RWPE2 (cell line): ENCODE data around the gene DDX42.
A peak's percentile ranks its signal among the peaks of the same experiment; 100 is the strongest.

Experiments
- ATAC-seq: fragments of 200-7000 bp; cut with Tn5 transposase; 3 replicates; pipeline ENCODE4 v1.9.1; 2021; ENCODE audit warnings: low read depth
- DNase-seq: peaks from one replicate; pipeline ENCODE4 v3.0.0-alpha.2; 2020; ENCODE audit warnings: low spot score
- H3K27ac ChIP-seq: fragments of 450-650 bp; 2 replicates; pipeline ENCODE4 v1.5.1; 2017; ENCODE audit warnings: mild to moderate bottlenecking; ENCODE audit not compliant: poor library complexity, severe bottlenecking
- H3K27me3 ChIP-seq: fragments of 250-450 bp; sonication (Bioruptor Pico); 2 replicates; pipeline ENCODE4 v1.5.1; 2021; ENCODE audit warnings: mild to moderate bottlenecking, moderate library complexity; ENCODE audit not compliant: insufficient read depth, poor library complexity, severe bottlenecking
- H3K36me3 ChIP-seq: fragments of 250-450 bp; sonication (Bioruptor Pico); 2 replicates; pipeline ENCODE4 v1.5.1; 2020; ENCODE audit warnings: low read depth, mild to moderate bottlenecking, moderate library complexity
- H3K4me1 ChIP-seq: fragments of 250-450 bp; sonication (Bioruptor Pico); 2 replicates; pipeline ENCODE4 v1.5.1; 2021; ENCODE audit warnings: mild to moderate bottlenecking, moderate library complexity; ENCODE audit not compliant: insufficient read depth, poor library complexity, severe bottlenecking
- H3K4me3 ChIP-seq: fragments of 250-450 bp; sonication (Bioruptor Pico); 2 replicates; pipeline ENCODE4 v1.5.1; 2021; ENCODE audit warnings: mild to moderate bottlenecking, moderate library complexity; ENCODE audit not compliant: severe bottlenecking
- H3K9me3 ChIP-seq: fragments of 250-450 bp; sonication (Bioruptor Pico); 2 replicates; pipeline ENCODE4 v1.5.1; 2021; ENCODE audit warnings: mild to moderate bottlenecking, moderate library complexity; ENCODE audit not compliant: severe bottlenecking
- TF ChIP-seq, protein P1 (sequence below): fragments of 450-650 bp; IDR thresholded peaks from one replicate; pipeline ENCODE4 v1.5.1; 2017; ENCODE audit warnings: mild to moderate bottlenecking, moderate library complexity; ENCODE audit not compliant: poor library complexity, severe bottlenecking

Gene DDX42

GRCh38 chr17:63847525-63848249 lies 73.7 kb downstream of the DDX42 start:
- Histone ChIP-seq H3K9me3 (no peaks in the 10 kb centered on the region), H3K27ac (no peak overlapping the region), H3K4me3 (no peak overlapping the region), H3K36me3 (no peaks in the 10 kb centered on the region), H3K4me1 (peaks cover 5% of the 10 kb centered on the region), H3K27me3 (no peaks in the 10 kb centered on the region)
- DNase-seq (no peak), ATAC-seq (no peak)
- TF ChIP-seq, protein P1, sequence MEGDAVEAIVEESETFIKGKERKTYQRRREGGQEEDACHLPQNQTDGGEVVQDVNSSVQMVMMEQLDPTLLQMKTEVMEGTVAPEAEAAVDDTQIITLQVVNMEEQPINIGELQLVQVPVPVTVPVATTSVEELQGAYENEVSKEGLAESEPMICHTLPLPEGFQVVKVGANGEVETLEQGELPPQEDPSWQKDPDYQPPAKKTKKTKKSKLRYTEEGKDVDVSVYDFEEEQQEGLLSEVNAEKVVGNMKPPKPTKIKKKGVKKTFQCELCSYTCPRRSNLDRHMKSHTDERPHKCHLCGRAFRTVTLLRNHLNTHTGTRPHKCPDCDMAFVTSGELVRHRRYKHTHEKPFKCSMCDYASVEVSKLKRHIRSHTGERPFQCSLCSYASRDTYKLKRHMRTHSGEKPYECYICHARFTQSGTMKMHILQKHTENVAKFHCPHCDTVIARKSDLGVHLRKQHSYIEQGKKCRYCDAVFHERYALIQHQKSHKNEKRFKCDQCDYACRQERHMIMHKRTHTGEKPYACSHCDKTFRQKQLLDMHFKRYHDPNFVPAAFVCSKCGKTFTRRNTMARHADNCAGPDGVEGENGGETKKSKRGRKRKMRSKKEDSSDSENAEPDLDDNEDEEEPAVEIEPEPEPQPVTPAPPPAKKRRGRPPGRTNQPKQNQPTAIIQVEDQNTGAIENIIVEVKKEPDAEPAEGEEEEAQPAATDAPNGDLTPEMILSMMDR = no peak

DNA sequence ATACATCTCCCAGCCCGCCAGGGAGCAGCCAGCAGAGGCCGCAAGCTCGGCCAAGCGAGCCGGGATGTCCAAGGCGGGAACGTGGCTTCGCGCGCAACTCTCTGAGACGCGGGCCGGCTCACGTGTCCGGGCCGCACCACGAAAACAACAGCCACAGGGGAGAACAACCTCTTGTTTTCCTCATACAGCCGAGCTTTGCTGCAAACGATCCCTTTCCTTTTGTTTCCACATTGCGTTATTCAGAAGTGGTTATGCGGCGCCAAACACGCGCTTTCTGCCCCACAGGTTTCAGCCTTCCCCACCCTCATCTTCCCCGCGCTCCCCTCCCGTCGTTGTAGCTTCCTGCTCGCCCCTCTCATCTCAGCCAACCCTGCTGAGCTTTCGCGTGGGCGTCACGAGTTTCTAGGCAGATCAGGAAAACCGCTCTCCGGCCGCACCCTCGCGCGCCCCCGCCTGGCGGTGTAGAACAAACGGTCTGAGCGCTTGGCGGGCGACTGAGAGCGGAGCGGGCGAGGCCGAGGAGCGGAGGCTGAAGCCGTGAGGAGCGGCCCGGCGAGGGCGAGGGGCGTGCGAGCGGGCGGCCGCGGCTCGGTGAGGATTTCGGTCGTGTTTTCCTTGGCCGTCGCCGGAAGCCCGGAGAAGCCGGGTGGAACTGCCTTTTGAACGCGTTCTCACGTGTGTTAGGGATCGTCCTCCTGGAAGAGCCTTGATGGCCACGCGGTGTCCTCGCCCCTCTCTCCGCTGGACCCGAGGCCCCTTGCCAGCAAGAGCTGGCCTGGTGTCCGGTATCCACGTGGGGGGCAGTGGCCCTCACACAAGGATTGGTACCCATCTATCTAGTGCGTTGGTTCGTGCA lies 75.1 kb downstream of the DDX42 start:
- peak; percentile 90 for DNase-seq
- H3K27me3 ChIP-seq = no peaks in the 10 kb centered on the region
- TF ChIP-seq, protein P1 = peak; percentile 90
- H3K36me3 ChIP-seq = no peaks in the 10 kb centered on the region
- ATAC-seq = peak; percentile 91
- H3K9me3 ChIP-seq = no peaks in the 10 kb centered on the region
- peak overlapping the region; percentile 1 for H3K4me3 ChIP-seq
- H3K27ac ChIP-seq = no peak overlapping the region
- peaks cover 5% of the 10 kb centered on the region for H3K4me1 ChIP-seq

DNA sequence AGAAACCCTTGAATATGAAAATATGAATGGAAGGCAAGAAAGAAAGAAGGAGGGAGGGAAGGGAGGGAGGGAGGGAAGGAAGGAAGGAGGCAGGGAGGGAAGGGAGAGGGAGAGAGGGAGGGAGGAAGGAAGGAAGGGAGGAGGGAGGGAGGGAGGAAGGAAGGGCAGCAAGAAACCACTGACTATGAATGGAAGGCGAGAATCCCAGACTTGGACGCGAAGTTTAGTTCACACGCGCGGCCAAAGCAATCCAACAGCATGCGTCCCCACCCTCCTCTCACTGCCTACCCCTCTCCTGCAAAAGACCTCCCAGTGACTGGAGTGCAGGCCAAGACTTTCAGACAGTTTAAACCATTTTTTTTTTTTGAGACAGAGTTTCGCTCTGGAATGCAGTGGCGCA lies 76.4 kb downstream of the DDX42 start:
- ATAC-seq = no peak

DNA sequence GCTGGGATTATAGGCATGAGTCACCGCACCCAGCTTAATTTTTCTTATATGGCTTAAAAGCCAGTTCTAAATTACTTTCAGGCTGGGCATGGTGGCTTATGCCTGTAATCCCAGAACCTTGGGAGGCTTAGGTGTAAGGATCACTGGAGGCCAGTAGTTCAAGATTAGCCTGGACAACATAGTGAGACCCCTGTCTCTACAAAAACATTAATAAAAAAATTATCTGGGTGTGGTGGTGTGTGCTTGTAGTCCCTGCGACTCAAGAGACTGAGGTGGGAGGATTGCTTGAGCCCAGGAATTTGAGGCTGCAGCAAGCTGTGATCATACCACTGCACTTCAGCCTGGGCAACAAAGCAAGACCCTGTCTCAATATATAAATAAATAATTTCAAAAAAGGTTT lies 79.3 kb downstream of the DDX42 start:
- H3K4me1 ChIP-seq = peaks cover 5% of the 10 kb centered on the region
- no peaks in the 10 kb centered on the region for H3K36me3 ChIP-seq
- DNase-seq = no peak
- no peaks in the 10 kb centered on the region for H3K27me3 ChIP-seq
- TF ChIP-seq, protein P1 = no peak
- H3K4me3 ChIP-seq = no peak overlapping the region
- no peak for ATAC-seq
- H3K27ac ChIP-seq = no peak overlapping the region
- no peaks in the 10 kb centered on the region for H3K9me3 ChIP-seq

More for the DNA sequence above, 76.4 kb downstream of the DDX42 start:
- H3K4me1 ChIP-seq = peaks cover 5% of the 10 kb centered on the region
- no peaks in the 10 kb centered on the region for H3K36me3 ChIP-seq
- no peaks in the 10 kb centered on the region for H3K27me3 ChIP-seq
- H3K27ac ChIP-seq = no peak overlapping the region
- TF ChIP-seq, protein P1 = no peak
- DNase-seq = no peak
- no peak overlapping the region for H3K4me3 ChIP-seq
- H3K9me3 ChIP-seq = no peaks in the 10 kb centered on the region
